NT2/D1 (cell line): Measurements from ENCODE around the gene TUBA1A.

ENCODE experiments used
- SUZ12 ChIP-seq: IDR thresholded peaks from 2 replicates; pipeline ENCODE4 v1.6.1; 2011; ENCODE audit not compliant: insufficient read length, insufficient read depth; ENCODE audit errors: extremely low read depth
- YY1 ChIP-seq: IDR thresholded peaks from 2 replicates; pipeline ENCODE4 v1.6.1; 2011; ENCODE audit not compliant: insufficient read length, insufficient read depth
- ZNF274 ChIP-seq: IDR thresholded peaks from 2 replicates; pipeline ENCODE4 v1.6.1; 2011; ENCODE audit warnings: mild to moderate bottlenecking, low read depth, low read length

GRCh38 chr12:49230805-49231194, 41.9 kb upstream of the TUBA1A start:
- TF ChIP-seq SUZ12, result no peak
- TF ChIP-seq YY1, result no peak
- no peak for TF ChIP-seq ZNF274
